ENCODE results near the gene NIT1.

Gene NIT1

DNA sequence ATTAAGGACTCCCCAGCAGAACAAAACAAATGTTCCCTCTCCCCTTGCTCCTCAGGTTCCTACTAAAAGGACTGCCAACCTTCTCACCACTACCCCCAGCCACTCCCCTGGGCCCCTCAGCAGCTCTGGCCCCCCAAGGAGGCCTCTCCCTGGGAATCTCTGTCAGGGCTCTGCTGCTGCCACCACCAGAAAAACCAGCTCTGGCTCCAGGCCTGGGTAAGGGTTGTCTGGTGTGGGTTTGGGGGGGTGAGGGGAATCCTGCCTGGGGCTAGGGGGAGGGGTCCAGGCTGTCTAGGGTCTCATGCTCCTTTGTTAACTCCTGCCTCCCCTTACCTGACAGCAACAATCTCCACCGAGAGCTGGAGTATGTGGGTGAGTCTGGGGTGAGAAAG, 33.3 kb upstream of the NIT1 start:
- DNase-seq (ENCODE audit: low read depth, low spot score): no peak

DNA sequence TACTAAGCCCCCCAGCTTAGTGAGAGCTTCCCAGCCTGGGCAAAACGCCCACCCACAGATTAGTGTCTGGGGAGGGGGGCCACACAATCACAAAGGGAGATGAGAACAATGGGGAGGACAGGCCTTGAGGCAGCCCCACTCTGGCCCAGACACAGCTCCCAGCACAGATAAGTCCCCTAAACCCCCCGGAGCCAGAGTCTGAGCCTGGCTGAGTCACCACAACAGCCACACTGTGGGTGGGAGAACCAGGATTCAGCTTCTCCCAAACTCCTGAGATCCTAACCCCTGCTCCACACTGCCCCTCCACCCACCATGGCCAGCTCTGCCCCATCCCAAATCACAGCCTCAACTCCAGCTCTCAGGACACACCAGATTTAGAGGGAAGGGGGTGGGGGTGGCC, 32.7 kb upstream of the NIT1 start:
- no peak for DNase-seq (ENCODE audit: low read depth, low spot score)

DNA sequence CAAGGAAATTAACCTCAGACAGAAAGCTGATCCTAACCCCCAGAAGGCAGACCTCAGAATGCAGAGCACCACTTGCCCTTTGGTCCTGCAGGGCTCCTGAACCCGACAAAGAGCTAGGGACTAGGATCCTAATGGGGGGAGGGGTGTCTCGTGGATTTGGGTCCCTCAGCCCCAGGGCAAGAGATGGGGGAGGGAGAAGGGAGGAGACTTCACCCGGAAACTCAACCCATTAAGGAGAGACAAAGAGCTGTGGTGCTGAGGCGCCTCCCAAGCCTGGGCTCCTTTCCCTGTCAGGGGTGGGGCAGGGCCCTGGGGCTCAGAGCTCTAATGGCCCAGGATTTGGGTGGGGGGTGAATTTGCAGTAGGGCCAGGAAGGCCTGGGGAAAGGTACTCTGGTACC, 31.4 kb upstream of the NIT1 start:
- no peak for DNase-seq (ENCODE audit: low read depth, low spot score)

DNA sequence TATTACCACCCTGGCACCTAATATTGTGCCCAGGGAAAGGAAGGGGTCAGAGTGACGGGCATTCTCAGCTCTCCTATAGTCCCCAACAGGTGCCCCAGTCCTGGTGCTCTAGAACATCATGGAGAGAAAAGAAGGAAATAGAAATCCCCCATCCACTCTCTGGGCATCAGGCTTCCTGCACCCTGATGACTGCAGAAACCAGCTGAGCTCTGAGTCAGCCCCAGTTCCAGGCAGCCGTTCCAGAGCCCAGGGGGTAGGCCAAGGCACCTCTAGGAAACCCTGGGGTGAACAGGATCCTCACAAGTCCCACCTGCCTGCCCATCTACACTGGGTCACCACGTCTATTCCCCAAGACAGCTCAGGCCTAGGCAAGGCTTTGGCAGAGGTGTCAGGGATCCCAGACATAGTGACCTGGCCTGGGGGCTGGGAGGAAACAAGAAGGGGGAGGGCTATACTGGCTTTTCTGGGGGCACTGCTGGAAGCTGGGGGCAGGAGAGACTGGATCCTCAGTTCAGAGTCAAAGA, 29.3 kb upstream of the NIT1 start:
- no peak for DNase-seq (ENCODE audit: low read depth, low spot score)

DNA sequence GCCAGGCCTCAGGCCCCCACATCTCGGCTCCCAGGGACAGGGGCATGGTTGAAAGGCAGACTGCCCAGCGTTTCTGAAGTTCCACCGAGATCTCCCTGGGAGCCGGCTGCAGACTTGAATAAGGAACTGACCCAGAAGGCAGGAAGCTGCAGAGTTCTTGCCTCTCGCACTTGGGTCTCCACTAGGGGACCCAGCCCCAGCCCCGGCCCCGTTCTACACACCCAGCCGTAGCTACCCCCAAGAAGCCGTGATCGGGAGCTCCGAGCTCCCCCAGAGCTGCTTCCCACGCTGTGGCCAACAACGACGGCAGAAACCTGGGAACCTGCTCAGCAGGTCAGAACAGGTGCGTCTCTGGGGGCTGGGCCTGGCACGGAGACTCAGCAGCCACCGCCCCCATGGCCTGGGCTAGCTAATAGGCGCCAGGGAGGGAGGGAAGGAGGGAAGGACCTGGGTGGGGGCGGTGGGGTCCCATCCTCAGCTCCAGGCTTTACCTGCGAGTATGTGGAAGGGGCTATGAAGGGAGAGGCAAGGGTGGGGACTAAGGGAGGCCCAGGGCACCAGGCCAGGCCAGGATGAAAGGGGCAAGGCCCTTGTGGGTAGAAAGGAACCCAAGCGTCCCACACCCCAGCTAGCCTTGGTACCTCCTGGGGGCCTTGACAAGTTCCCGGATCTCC, 28.5 kb upstream of the NIT1 start, which contains the start of gene NECTIN4:
TSS of gene NECTIN4 (minus strand) at position 308 of the 674 bp plus-strand sequence. CDS start at position 46, 262 bp downstream.
- no peak for DNase-seq (ENCODE audit: low read depth, low spot score)

DNA sequence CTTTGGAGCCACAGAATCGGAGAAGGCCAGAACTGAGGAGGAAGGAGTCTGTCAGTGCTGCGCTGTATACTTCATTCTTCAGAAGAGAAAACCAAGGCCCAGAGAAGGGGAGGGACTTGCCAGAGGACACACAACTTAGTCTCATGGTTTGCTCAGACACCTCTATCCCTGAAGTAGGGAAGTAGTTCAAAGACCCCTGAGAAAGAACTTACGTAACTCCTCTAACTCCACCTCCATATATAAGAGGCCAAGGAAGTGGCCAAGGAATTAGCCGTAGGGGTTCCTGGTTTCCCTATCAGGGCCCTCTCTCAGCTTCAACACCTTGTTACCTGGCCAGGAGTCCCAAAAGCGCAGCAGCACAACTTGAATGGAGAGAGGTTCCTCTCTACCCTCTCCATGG, 28.0 kb upstream of the NIT1 start:
- no peak for DNase-seq (ENCODE audit: low read depth, low spot score)

DNA sequence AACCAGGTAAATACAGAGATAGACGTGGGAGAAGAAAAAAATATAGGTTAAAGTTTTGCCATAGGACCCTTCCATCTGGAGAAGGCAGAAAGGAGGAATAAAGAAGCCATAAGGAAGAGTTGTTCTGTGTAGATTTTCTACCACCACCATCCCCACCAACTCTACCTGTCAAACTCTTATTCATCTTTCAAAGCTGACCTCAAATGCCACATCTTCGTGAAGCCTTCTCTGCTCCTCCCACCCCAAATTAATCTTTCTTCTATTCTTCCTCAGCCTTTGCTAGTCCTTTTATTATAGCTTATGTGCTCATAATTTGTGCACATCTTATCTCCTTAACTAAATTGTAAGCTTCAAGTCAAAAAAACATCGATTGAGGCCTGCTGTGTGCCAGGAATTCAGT, 27.3 kb upstream of the NIT1 start:
- no peak for DNase-seq (ENCODE audit: low read depth, low spot score)

DNA sequence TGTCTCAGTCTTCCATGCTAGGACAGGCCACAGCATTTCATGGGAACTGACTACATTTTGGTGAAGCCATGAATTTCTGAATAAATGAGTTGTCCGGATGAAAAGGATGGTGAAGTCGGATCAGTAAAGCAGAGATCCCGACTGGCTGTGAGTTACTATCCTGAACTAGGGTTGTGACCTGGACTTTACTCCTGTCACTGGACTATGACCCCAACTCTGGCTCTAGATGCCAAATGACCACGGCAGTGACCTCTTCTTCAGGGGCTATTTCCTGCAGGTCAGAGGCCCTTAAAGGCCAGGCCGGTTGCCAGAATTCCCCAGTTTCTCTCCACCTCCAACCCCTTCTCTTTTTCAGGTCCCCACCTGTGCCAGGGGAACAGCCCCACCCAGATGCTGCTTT, 26.8 kb upstream of the NIT1 start:
- no peak for DNase-seq (ENCODE audit: low read depth, low spot score)

DNA sequence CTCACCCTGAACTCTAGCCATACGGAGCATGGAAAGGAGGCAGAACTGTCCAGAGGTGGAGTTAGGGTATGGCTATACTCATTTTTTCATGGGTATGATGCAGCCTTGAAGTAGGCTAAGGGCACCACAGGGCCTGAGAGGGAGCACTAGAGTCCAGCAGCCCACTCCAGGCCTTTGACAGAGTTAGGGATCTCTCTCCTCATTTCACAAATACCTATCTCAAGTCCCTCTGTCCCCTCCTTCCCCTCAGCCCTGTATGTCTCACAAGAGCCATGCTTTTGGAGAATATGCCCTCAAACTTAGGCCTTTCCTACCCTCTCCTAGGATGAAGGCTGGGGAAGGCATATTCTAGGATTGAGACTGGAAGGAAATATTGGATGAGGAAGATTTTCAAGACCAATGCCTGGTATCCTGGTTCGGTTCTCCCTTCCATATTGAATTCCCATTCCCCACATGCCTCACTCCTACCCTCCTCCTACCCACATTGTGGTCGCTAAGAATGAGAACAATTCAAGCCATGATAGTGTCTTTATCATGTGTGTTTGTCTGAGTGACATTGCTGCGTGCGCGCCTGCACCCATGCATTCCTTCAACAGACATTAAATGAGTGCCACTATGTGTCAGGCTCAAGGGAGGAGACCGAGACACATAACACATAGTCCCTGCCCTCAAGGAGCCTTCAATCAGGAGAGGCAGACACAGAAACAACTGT, 26.0 kb upstream of the NIT1 start:
- no peak for DNase-seq (ENCODE audit: low read depth, low spot score)

DNA sequence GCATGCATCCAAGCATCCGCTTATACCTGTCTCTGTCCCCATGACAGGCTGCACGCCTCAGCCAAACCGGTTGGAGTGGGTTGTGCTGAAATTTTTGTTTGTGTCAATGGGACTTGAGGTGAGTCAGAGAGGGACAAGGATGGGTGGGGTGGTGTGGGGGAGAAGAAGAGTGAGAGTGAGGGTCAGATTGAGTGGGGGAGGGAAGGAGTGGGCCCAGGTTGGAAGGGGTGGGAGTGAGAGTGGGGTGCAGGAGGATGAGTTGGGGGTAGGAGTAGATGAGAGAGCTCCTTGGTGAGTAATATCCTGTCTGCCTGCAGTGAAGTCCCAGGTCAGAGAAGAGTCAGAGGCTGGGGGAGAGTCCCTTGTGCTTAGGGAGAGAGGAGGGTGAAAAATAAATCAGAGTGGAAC, 25.3 kb upstream of the NIT1 start:
- DNase-seq (ENCODE audit: low read depth, low spot score): no peak

DNA sequence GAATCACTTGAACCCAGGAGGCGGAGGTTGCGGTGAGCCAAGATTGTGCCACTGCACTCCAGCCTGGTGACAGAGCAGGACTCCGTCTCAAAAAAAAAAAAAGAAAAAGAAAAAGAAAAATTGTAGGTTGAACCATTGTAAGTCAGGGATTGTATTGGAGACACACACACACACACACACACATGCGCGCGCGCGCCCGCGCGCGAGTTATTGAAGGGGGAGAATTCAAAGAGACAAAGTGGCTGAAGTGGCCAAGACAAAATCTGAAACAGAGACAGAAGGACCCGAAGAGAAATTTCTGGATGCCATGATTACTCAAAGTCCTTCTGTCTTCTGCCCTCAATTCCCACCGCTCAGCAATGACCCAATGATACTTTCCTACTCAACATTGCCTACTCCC, 23.4 kb upstream of the NIT1 start:
- no peak for DNase-seq (ENCODE audit: low read depth, low spot score)

DNA sequence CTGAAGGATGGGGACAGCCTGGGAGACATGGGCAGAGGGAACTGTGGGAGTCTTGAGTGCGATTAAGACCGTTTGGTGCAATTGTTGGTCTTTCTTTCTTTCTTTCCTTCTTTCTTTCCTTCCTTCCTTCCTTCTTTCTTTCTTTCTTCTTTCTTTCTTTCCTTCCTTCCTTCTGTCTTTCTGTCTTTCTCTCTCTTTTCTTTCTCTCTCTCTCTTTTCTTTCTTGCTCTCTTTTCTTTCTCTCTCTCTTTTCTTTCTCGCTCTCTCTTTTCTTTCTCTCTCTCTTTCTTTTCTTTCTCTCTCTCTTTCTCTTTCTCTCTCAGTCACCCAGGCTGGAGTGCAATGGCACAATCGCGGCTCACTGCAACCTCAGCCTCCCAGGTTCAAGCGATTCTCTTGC, 22.7 kb upstream of the NIT1 start:
- DNase-seq (ENCODE audit: low read depth, low spot score): no peak

DNA sequence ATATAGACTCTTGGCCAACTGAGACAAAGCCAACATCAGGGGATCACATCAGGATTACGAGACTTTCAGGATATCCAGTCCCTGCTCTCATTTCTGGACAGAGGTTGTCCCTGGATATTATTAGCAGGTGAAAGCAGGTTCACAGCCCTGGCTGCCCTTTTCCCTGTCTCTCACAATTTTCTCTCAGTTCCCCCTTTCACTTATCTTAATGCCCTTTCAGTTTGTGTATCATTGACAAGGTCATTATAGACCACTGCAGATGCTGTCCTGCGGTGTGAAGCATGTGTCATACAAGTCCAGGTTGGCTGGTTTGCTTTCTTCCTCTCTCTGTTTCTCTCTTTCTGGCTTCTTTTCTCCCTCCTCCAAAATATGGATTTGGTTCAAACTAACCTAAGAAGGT, 21.9 kb upstream of the NIT1 start:
- no peak for DNase-seq (ENCODE audit: low read depth, low spot score)

DNA sequence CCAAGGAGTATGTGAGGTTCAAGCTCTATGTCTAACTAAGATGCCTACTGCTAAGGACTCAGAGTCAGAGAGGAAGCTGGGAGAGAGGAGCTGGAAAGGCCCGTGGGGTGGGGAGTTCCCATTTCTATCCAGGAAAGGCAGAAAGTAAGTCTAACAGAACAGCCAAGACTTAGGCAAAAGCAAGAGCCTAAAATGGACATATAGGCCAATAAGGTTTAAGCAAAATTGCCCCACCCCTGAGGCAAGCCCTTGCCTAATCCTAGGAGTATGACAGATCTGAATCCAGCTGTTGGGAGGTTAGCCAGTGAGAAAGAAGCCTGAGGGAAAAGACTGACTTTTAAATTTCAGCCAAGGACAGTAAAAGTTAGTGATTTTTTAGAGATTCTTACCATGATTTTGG, 21.4 kb upstream of the NIT1 start:
- no peak for DNase-seq (ENCODE audit: low read depth, low spot score)

DNA sequence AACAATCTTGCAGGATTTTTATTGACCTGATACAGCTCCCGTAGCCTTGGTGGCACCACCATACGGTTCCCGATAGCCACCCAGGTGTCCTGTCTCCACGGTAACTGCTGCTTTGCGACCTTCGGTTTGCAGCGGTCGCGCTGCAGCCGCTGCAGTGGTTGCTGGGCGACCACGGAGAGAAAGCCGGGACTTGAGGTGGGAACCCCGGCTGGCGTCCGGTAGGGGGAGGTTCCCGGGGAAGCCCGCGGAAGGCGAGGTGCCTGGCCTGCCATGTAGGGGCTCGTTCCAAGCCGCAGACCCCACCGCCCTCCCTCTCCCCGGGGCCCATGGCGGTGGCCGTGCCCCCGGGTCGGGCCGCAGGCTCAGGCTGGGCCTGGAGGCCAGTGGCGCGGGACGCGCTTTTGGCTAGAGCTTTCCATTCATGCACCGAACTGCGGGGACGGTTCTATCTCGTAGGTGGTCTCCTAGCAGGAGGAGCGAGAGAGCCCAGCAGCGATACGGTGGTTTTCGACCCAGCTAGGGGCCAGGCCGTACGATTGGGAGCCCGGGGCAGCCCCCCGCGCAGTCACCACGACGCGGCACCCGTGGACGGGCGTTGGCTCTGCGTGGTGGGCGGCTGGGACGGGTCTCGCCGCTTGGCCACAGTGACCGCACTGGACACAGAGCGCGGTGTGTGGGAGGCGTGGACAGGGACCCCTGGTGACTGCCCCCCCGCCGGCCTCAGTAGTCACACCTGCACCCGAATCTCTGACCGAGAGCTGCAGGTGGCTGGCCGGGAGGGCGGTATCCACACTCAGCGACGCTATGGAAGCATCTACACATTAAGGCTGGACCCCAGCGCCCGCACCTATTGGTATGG, 19.5 kb upstream of the NIT1 start, which contains the start of gene KLHDC9:
TSS of gene KLHDC9 (plus strand) at position 152 of the 859 bp plus-strand sequence. CDS start at position 327, 175 bp downstream.
- DNase-seq (ENCODE audit: low read depth, low spot score): no peak

DNA sequence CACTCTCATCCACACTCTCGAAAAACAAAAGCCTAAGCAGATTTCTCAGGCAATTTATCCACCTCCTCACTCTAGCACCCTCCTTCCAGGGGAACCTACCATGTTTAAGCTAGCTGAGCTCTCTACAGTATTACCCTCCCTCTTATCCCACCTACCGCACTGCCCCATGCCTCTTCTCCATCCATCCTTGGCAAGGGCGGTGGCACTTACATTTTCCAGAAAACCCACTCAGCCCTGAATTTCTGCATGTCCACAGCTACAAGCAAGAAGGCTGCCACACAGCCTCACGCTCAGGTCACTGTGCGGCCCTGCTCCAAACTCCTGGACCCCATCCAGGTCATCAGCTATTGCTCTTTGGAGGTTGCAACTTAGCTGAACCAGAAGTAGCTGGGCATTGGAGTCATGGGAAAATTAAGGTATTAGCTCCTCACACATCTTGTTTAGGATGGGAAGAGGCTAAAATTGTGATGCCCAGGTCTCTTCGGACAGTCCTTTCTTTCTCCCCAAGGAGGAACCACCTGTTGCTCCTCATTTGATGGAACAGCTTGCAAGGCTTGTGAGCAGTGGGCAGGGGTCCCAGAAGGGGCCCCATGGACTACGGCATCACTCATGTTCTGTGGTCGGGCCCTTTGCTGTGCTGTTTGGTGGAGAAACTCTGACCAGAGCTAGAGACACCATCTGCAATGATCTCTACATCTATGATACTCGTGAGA, 18.7 kb upstream of the NIT1 start:
- DNase-seq (ENCODE audit: low read depth, low spot score): no peak

DNA sequence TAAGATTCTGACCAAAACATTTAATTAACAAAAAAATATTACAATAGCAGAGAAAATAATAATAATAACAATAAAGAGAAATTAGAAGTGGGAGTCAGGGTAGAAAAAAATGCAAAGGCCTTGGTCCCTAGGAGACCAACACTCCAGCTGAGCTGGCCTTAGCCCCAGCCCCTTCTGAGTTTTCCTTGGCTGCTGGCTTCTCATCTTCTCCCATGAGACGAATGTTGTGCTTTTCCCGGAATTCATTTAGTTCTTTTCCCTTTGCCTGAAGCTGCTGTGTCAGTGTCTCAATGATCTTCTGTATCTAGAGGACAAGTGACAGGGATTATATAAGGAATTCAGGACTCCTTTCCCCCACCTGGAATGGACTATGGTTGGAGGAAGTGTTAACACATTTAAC, 17.3 kb upstream of the NIT1 start:
- DNase-seq (ENCODE audit: low read depth, low spot score): no peak

DNA sequence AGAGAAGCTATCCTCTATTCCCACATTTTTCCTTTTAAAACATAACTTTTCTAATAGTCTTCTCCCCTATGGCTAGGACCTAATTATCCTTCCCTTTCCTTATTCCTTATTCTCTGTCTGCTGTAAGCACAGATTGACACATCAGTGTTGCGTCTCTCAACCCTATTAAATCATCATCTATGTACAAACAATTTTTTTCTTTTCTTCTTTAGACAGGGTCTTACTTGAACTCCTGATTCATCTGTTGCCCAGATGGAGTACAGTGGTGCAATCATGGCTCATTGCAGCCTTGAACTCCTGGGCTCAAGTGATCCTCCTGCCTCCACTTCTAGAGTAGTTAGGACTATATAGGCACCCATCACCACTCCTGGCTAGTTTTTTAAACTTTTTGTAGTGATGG, 11.5 kb upstream of the NIT1 start:
- no peak for DNase-seq (ENCODE audit: low read depth, low spot score)

DNA sequence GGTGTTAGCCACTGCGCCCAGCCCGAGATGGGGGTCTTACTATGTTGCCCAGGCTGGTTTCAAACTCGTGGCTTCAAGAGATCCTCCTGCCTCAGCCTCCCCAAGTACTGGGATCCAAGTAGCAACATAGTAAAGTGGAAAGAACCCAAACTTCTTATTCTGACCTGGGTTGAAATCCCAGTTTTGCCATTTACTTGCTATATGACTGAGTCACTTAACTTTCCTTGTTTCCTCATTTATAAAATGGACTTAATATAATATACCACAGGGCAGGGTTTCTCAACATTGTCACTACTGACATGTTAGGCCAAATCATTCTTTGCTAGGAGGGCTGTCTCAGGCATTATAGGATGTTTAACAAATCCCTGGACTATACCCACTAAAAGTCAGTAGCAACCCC, 6.8 kb upstream of the NIT1 start:
- no peak for DNase-seq (ENCODE audit: low read depth, low spot score)

DNA sequence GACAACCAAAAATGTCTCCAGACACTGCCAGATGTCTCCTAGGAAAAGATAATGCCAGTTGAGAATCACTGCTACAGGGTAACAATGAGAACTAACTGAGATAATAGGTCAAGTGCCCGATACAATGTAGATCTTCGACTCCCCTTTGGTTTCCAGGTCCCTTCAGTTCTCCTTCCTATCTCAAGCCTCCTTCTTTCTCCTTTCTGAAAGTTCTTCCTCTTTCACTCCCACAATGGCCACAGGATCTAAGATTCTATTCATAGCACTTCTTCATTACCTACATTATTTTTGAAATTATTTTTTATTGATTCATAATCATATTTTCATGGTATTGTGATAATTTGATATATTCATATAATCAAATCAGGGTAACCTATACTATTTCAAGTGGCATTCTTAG, 6.4 kb upstream of the NIT1 start:
- DNase-seq (ENCODE audit: low read depth, low spot score): no peak

DNA sequence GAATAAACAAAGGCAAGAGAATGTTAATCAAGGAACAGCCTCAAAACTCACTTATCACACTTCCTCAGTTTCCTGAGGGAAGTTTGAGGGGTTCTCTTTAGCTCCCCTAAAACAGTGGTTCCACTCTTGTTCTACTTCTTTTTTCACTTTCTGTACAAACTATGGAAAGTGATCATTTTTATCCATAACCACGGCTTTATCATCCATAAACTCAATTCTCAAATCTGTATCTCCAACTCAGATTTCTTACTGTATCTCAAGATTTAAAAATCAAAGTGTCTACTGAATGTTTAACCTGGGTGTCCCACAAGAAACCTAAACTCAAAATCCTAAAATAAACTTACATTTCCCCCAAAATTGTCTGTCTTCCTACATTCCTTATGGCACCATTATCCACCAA, 4.0 kb upstream of the NIT1 start:
- DNase-seq (ENCODE audit: low read depth, low spot score): no peak

DNA sequence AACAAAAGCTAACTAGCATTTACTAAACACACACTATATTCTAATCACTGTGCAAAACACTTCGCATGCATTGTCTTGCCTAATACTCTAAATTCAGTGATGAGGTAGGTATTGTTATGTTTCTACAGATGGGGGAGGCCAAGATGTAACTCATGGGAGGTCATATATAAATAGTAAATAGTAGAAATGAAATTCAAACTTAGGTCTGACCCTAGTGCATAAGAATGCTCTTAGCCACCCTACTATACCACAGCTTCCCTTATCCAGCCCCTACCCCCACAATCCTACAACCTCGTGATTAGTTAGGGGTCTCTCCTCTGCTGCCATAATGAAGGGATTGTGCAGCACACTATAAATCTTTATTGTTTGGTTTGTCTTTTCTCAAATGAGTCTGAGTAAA, 3.3 kb upstream of the NIT1 start:
- DNase-seq (ENCODE audit: low read depth, low spot score): no peak
